ENCODE measurements around the gene FOXN1. TPM values are rescaled to one million over a fixed set of nuclear protein-coding genes. Genes with fewer than 3 reads are reported as not detected.

The FOXN1 gene
- total and polyA plus RNA-seq, 12 donors, result not detected

DNA sequence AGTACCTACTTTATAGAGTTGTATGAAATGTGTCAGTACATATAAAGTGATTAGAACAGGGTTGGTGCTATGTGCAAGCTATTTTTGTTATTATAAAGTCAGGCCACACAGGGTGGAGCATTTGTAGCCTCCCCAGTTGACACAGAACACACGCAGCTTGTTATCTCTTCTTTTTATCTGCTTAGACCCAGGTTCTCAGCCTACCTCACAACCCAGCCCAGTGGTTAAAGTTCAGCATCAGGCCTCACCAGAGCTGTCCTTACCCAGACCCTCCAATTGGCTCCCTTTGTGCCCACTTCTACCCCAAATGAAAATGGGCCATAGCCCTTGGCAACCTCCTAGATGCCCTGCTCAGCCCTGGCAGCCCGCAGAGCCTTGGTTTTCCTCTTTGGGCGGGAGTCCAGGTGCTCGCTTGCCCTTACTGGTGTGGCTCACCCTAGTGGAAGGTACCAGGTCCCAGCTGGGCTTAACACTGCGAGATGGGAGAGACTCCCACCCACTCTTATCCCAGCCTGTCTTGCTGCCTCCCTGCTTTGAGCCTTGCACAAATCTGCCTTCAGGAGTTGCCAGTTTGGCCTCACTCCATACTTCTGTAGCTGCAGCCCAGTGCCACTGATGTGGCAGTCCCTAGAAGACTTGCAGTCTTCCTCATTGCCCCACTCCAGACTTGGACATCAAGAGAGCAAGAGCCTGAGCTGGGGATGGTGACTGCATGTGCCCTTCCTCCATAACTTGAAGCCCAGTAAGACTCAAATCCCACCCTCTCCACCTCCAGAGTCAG, 66.3 kb downstream of the FOXN1 start:
- peaks cover 0 to 25% (median 0%) of the 10 kb centered on the region in 9 donors for H3K36me3 ChIP-seq
- WGBS, 2 donors, result 60 to 72% methylated on average over 5 of the region's 5 CpGs
- DNase-seq, result peak in 1 of 2 donors; percentile 20
- peak overlapping the region in 9 of 10 donors; percentile 83 to 92 (median 87) for H3K27ac ChIP-seq
- TF ChIP-seq, protein P1, sequence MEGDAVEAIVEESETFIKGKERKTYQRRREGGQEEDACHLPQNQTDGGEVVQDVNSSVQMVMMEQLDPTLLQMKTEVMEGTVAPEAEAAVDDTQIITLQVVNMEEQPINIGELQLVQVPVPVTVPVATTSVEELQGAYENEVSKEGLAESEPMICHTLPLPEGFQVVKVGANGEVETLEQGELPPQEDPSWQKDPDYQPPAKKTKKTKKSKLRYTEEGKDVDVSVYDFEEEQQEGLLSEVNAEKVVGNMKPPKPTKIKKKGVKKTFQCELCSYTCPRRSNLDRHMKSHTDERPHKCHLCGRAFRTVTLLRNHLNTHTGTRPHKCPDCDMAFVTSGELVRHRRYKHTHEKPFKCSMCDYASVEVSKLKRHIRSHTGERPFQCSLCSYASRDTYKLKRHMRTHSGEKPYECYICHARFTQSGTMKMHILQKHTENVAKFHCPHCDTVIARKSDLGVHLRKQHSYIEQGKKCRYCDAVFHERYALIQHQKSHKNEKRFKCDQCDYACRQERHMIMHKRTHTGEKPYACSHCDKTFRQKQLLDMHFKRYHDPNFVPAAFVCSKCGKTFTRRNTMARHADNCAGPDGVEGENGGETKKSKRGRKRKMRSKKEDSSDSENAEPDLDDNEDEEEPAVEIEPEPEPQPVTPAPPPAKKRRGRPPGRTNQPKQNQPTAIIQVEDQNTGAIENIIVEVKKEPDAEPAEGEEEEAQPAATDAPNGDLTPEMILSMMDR (IDR thresholded peaks at IDR 0.05), result no peak
- H3K27me3 ChIP-seq, result no peaks in the 10 kb centered on the region
- peaks cover 5 to 66% (median 48%) of the 10 kb centered on the region in 9 donors for H3K4me1 ChIP-seq
- no peak for ATAC-seq
- H3K9me3 ChIP-seq, result no peaks in the 10 kb centered on the region
- H3K4me3 ChIP-seq, result peak overlapping the region in 9 of 10 donors; percentile 78 to 99 (median 97)
- intact Hi-C loops (cut with DNase I), result no loop called here

- no peaks in the 10 kb centered on the region for H3K9me3 ChIP-seq
- peaks cover 5 to 66% (median 48%) of the 10 kb centered on the region in 9 donors for H3K4me1 ChIP-seq
- H3K36me3 ChIP-seq, result peaks cover 0 to 21% (median 0%) of the 10 kb centered on the region in 9 donors
- H3K27ac ChIP-seq, result no peak overlapping the region
- TF ChIP-seq, protein P1 (IDR thresholded peaks at IDR 0.05), result no peak
- no peak overlapping the region for H3K4me3 ChIP-seq
- no peak for ATAC-seq
- intact Hi-C loops (cut with DNase I), result no loop called here
- no peak for DNase-seq
- H3K27me3 ChIP-seq, result no peaks in the 10 kb centered on the region
These were observed 66.9 kb downstream of the FOXN1 start for GRCh38 chr17:28573040-28573380.

- intact Hi-C loops (cut with DNase I), result no loop called here
- Histone ChIP-seq H3K4me3 (no peak overlapping the region), H3K27ac (no peak overlapping the region), H3K36me3 (peaks cover 0 to 18% (median 0%) of the 10 kb centered on the region in 9 donors), H3K27me3 (no peaks in the 10 kb centered on the region), H3K4me1 (peaks cover 5 to 66% (median 48%) of the 10 kb centered on the region in 9 donors), H3K9me3 (no peaks in the 10 kb centered on the region)
- 96 to 98% methylated on average over 9 of the region's 9 CpGs for WGBS, 2 donors
- no peak for ATAC-seq
- TF ChIP-seq, protein P1 (IDR thresholded peaks at IDR 0.05), result no peak
- DNase-seq, result no peak
These were observed 67.4 kb downstream of the FOXN1 start for GRCh38 chr17:28573521-28573920.

GRCh38 chr17:28573966-28574480, 67.9 kb downstream of the FOXN1 start:
- DNase-seq, result no peak
- H3K4me1 ChIP-seq, result peaks cover 5 to 66% (median 47%) of the 10 kb centered on the region in 9 donors
- WGBS, 2 donors, result 96 to 98% methylated on average over 6 of the region's 6 CpGs

More at GRCh38 chr17:28573966-28574480, 67.9 kb downstream of the FOXN1 start:
- intact Hi-C loops (cut with DNase I), result no loop called here
- no peaks in the 10 kb centered on the region for H3K27me3 ChIP-seq
- H3K4me3 ChIP-seq, result no peak overlapping the region
- no peaks in the 10 kb centered on the region for H3K9me3 ChIP-seq
- no peak overlapping the region for H3K27ac ChIP-seq
- ATAC-seq, result no peak
- TF ChIP-seq, protein P1 (IDR thresholded peaks at IDR 0.05), result no peak
- peaks cover 0 to 17% (median 0%) of the 10 kb centered on the region in 9 donors for H3K36me3 ChIP-seq
